ENCODE measurements around the gene PRKCA. TPM values are rescaled to one million over a fixed set of nuclear protein-coding genes. Genes with fewer than 3 reads are reported as not detected.
A peak's percentile ranks its signal among the peaks of the same experiment; 100 is the strongest.

PRKCA gene
- total and polyA plus RNA-seq, 12 donors, result 1.6 to 27.6 (median 10.5) TPM

DNA sequence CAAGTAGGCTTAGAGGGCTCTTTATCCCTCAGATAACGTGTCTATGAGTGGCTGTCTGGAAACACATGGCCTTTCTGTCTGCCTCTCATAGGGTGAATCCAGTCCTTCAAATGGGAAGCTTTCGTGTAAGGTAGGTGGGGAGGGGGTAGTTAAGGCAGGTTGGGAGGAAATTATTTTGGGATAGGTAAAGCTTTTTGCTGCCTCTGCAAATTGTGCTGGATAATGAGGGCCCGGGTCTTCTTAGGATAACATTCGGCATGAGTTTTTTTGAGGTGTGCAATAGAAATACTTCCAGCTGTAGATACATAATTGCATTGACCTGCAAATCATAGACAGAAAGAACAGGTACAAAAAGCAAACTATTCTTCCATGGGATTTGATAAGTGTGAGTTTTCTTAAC lies 189.7 kb downstream of the PRKCA start:
- ATAC-seq, result no peak
- no peak overlapping the region for H3K4me3 ChIP-seq
- no peak overlapping the region for H3K27ac ChIP-seq
- no peak for DNase-seq
- H3K4me1 ChIP-seq, result peaks cover 0 to 19% (median 0%) of the 10 kb centered on the region in 9 donors
- WGBS, 2 donors, result 92 to 93% methylated on average over 4 of the region's 4 CpGs
- no peaks in the 10 kb centered on the region for H3K9me3 ChIP-seq
- TF ChIP-seq, protein P1, sequence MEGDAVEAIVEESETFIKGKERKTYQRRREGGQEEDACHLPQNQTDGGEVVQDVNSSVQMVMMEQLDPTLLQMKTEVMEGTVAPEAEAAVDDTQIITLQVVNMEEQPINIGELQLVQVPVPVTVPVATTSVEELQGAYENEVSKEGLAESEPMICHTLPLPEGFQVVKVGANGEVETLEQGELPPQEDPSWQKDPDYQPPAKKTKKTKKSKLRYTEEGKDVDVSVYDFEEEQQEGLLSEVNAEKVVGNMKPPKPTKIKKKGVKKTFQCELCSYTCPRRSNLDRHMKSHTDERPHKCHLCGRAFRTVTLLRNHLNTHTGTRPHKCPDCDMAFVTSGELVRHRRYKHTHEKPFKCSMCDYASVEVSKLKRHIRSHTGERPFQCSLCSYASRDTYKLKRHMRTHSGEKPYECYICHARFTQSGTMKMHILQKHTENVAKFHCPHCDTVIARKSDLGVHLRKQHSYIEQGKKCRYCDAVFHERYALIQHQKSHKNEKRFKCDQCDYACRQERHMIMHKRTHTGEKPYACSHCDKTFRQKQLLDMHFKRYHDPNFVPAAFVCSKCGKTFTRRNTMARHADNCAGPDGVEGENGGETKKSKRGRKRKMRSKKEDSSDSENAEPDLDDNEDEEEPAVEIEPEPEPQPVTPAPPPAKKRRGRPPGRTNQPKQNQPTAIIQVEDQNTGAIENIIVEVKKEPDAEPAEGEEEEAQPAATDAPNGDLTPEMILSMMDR (IDR thresholded peaks at IDR 0.05), result no peak
- H3K36me3 ChIP-seq, result no peaks in the 10 kb centered on the region
- H3K27me3 ChIP-seq, result no peaks in the 10 kb centered on the region
- intact Hi-C loops (cut with DNase I), result no loop called here

DNA sequence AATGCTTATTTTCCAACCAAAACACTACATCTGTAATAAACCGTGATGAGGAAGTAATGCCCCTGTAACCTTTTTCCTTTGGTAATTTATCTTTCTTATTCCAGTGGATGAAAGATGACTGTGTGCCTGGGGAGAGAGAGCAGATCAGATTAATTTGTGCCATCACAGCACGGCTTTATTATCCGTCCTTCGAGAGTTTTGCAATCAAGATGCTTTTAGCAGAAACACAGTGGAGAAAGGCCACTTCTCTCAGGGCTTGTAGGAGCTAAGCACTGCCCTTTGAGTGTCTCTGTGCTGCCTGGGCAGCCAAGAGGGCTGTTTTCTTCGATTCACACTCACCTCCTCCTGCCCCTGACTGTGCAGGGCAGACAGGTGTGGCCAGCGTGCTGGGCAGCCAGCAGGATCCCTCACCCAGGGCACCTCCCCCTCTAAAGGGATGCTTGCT lies 190.2 kb downstream of the PRKCA start:
- ATAC-seq, result no peak
- Histone ChIP-seq H3K27me3 (no peaks in the 10 kb centered on the region), H3K4me1 (peaks cover 0 to 19% (median 0%) of the 10 kb centered on the region in 9 donors), H3K4me3 (no peak overlapping the region), H3K9me3 (no peaks in the 10 kb centered on the region), H3K36me3 (no peaks in the 10 kb centered on the region), H3K27ac (no peak overlapping the region)
- TF ChIP-seq, protein P1 (IDR thresholded peaks at IDR 0.05), result no peak
- 73 to 78% methylated on average over 6 of the region's 6 CpGs for WGBS, 2 donors
- intact Hi-C loops (cut with DNase I), result no loop called here
- DNase-seq, result no peak

- no peaks in the 10 kb centered on the region for H3K27me3 ChIP-seq
- H3K4me3 ChIP-seq, result no peak overlapping the region
- TF ChIP-seq, protein P1 (IDR thresholded peaks at IDR 0.05), result no peak
- H3K36me3 ChIP-seq, result no peaks in the 10 kb centered on the region
- no peak overlapping the region for H3K27ac ChIP-seq
- ATAC-seq (no peak), DNase-seq (no peak)
- 70 to 72% methylated on average over 4 of the region's 4 CpGs for WGBS, 2 donors
- H3K9me3 ChIP-seq, result no peaks in the 10 kb centered on the region
- intact Hi-C loops (cut with DNase I), result no loop called here
- peaks cover 0 to 19% (median 0%) of the 10 kb centered on the region in 9 donors for H3K4me1 ChIP-seq
These were observed 191.0 kb downstream of the PRKCA start for GRCh38 chr17:66493283-66494019.

DNA sequence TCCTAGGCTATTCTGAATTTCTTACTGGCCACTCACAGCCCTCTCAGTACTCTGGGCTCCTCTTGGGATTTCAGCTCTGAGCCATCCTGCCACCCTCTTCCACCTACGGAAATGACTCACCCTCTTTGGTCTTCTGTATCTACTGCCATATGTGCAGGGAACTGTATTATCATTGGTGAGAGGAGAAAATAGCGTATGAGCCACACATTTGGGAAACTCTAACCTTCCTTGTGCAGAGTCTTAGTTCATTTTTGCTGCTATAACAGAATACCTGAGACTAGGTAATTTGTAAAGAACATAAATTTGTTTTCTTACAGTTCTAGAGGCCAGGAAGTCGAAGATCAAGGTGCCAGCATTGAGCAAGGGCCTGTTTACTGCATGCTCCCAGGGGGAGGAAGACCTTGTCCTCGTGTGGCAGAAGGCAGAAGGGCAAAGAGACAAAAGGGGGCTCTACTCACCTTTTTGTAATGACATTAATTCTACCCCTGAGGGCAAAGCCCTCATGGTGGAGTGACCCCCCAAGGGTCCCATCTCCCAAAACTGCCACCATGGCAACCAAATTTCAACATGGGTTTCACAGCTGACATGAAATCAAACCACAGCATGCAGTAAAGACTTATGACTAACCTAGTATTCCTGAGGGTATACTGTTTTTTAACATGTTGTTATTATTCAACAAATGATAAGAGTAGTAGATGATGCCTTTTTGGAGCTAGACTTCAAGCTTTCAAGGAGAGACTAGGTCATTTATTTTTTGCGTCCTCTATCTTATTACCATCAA lies 191.8 kb downstream of the PRKCA start:
- intact Hi-C loops (cut with DNase I), result no loop called here
- DNase-seq (no peak), ATAC-seq (peak in 1 of 8 donors; percentile 42)
- Histone ChIP-seq H3K27me3 (no peaks in the 10 kb centered on the region), H3K9me3 (no peaks in the 10 kb centered on the region), H3K4me1 (peaks cover 0 to 19% (median 0%) of the 10 kb centered on the region in 9 donors), H3K4me3 (no peak overlapping the region), H3K27ac (no peak overlapping the region), H3K36me3 (no peaks in the 10 kb centered on the region)
- TF ChIP-seq, protein P1 (IDR thresholded peaks at IDR 0.05), result no peak
- WGBS, 2 donors, result 81 to 82% methylated on average over 5 of the region's 5 CpGs

Data from heart right ventricle (tissue), 16 donors.